GM23338 (cell line): Measurements from ENCODE around the gene EIF3B. TPM values are rescaled to one million over a fixed set of nuclear protein-coding genes. Genes with fewer than 3 reads are reported as not detected.

Experiments used
- ATAC-seq: fragments of 200-7000 bp; cut with Tn5 transposase; 3 replicates; pipeline ENCODE4 v1.9.1; 2020
- DNase-seq: peaks from one replicate; pipeline ENCODE4 v3.0.0-alpha.2; 2015; ENCODE audit warnings: low spot score
- H2AFZ ChIP-seq: fragments of 200-600 bp; sonication (generic); 2 replicates; pipeline ENCODE4 v1.8.0; 2016; ENCODE audit warnings: antibody characterized with exemption, mild to moderate bottlenecking, moderate library complexity
- H3F3A ChIP-seq: fragments of 200-600 bp; sonication (generic); replicated peaks from 2 replicates; pipeline ENCODE4 v1.8.0; 2017; ENCODE audit warnings: antibody characterized with exemption, mixed run types, low read depth
- H3K27ac ChIP-seq: fragments of 200-600 bp; sonication (generic); 2 replicates; pipeline ENCODE4 v1.6.1; 2016; ENCODE audit warnings: low read depth
- H3K27me3 ChIP-seq: fragments of 200-600 bp; sonication (generic); 2 replicates; pipeline ENCODE4 v1.8.0; 2016; ENCODE audit warnings: mild to moderate bottlenecking, mixed run types, moderate library complexity; ENCODE audit not compliant: insufficient read depth
- H3K36me3 ChIP-seq: fragments of 200-600 bp; sonication (generic); 2 replicates; pipeline ENCODE4 v1.8.0; 2016; ENCODE audit warnings: mild to moderate bottlenecking; ENCODE audit not compliant: insufficient read depth
- H3K4me1 ChIP-seq: fragments of 200-600 bp; sonication (generic); 2 replicates; pipeline ENCODE4 v1.8.0; 2016; ENCODE audit warnings: mild to moderate bottlenecking, moderate library complexity; ENCODE audit not compliant: insufficient read depth
- H3K4me2 ChIP-seq: fragments of 200-600 bp; sonication (generic); 2 replicates; pipeline ENCODE4 v1.7.1; 2017; ENCODE audit warnings: mixed run types
- H3K4me3 ChIP-seq: fragments of 200-600 bp; sonication (generic); 2 replicates; pipeline ENCODE4 v1.6.1; 2016; ENCODE audit warnings: mixed run types
- H3K79me2 ChIP-seq: fragments of 200-600 bp; sonication (generic); replicated peaks from 2 replicates; pipeline ENCODE4 v1.8.0; 2017; ENCODE audit warnings: mild to moderate bottlenecking; ENCODE audit not compliant: insufficient read depth
- H3K9me2 ChIP-seq: fragments of 200-600 bp; sonication (generic); 2 replicates; pipeline ENCODE4 v1.8.0; 2017; ENCODE audit not compliant: insufficient read depth
- H4K20me1 ChIP-seq: fragments of 200-600 bp; sonication (generic); replicated peaks from 2 replicates; pipeline ENCODE4 v1.8.0; 2017; ENCODE audit warnings: mild to moderate bottlenecking; ENCODE audit not compliant: insufficient read depth
- H3K27ac Mint-ChIP-seq: 2 replicates; pipeline ENCODE4 v1.8.0; 2020; ENCODE audit warnings: inconsistent platforms, mild to moderate bottlenecking, moderate library complexity, mixed read lengths
- H3K27me3 Mint-ChIP-seq: 3 replicates; pipeline ENCODE4 v1.8.0; 2022; ENCODE audit warnings: low read depth, mild to moderate bottlenecking, moderate library complexity, mixed read lengths, inconsistent platforms; ENCODE audit not compliant: insufficient read depth, poor library complexity
- H3K36me3 Mint-ChIP-seq: 3 replicates; pipeline ENCODE4 v1.8.0; 2021; ENCODE audit warnings: low read depth, mild to moderate bottlenecking, inconsistent platforms, moderate library complexity, mixed read lengths
- H3K4me1 Mint-ChIP-seq: 3 replicates; pipeline ENCODE4 v1.8.0; 2020; ENCODE audit warnings: mild to moderate bottlenecking, inconsistent platforms, mixed read lengths
- H3K4me3 Mint-ChIP-seq: 3 replicates; pipeline ENCODE4 v1.8.0; 2021; ENCODE audit warnings: moderate library complexity, mild to moderate bottlenecking, inconsistent platforms, mixed read lengths
- H3K9me3 Mint-ChIP-seq: 3 replicates; pipeline ENCODE4 v1.8.0; 2020; ENCODE audit warnings: moderate library complexity, mild to moderate bottlenecking, inconsistent platforms, mixed read lengths
- EZH2 ChIP-seq: fragments of 200-600 bp; sonication (generic); IDR thresholded peaks from one replicate; pipeline ENCODE4 v1.8.0; 2017; ENCODE audit warnings: antibody characterized with exemption, mild to moderate bottlenecking, low read depth; ENCODE audit not compliant: unreplicated experiment
- JUNB ChIP-seq: IDR thresholded peaks from one replicate; pipeline ENCODE4 v1.6.1; 2016; ENCODE audit warnings: antibody characterized with exemption; ENCODE audit not compliant: unreplicated experiment
- NANOG ChIP-seq: IDR thresholded peaks from 2 replicates; pipeline ENCODE4 v1.6.1; 2016; ENCODE audit warnings: antibody characterized with exemption, borderline replicate concordance
- POLR2AphosphoS5 ChIP-seq: IDR thresholded peaks from 2 replicates; pipeline ENCODE4 v1.6.1; 2016; ENCODE audit warnings: antibody characterized with exemption, low read depth
- ZNF114 ChIP-seq: fragments of 250-450 bp; sonication (Bioruptor Pico); IDR thresholded peaks from 2 replicates; pipeline ENCODE4 v1.5.0; 2020; ENCODE audit warnings: mild to moderate bottlenecking, moderate library complexity
- ZNF331 ChIP-seq: fragments of 250-450 bp; sonication (Bioruptor Pico); IDR thresholded peaks from 2 replicates; pipeline ENCODE4 v1.5.0; 2020; ENCODE audit warnings: low read depth, mild to moderate bottlenecking, moderate library complexity
- polyA plus RNA-seq: library from polyadenylated mRNA; unstranded; fragments of >200 nt; fragmentation: Nextera tagmentation; extraction: Ambion mirVana; gene quantifications from 2 replicates; pipeline ENCODE4 v1.2.1, GENCODE V29; 2016
- total RNA-seq: library from RNA; depleted of rRNA; stranded (reverse); fragments of >200 nt; shearing (Covaris generic); gene quantifications from 2 replicates; pipeline ENCODE4 v1.2.3, GENCODE V29; 2014
- TF ChIP-seq, protein P1 (sequence below): IDR thresholded peaks from one replicate; pipeline ENCODE4 v1.6.1; 2018; ENCODE audit warnings: antibody characterized with exemption; ENCODE audit not compliant: unreplicated experiment
- TF ChIP-seq, protein P2 (sequence below), 2 experiments: fragments of 200-600 bp in 1 of 2; sonication (generic) in 1 of 2; conservative IDR thresholded peaks; 2 replicates each; pipeline versions ENCODE4 v1.5.1 to v1.6.1; 2016 to 2017; ENCODE audit warnings: antibody characterized with exemption in 2 of 2, low read depth in 2 of 2, mild to moderate bottlenecking in 2 of 2, moderate library complexity in 1 of 2
- TF ChIP-seq, protein P3 (sequence below): IDR thresholded peaks from 2 replicates; pipeline ENCODE4 v1.6.1; 2016; ENCODE audit warnings: antibody characterized with exemption

Gene EIF3B
- total and polyA plus RNA-seq, 2 experiments from 2014 or later, result 106 to 355 TPM

DNA sequence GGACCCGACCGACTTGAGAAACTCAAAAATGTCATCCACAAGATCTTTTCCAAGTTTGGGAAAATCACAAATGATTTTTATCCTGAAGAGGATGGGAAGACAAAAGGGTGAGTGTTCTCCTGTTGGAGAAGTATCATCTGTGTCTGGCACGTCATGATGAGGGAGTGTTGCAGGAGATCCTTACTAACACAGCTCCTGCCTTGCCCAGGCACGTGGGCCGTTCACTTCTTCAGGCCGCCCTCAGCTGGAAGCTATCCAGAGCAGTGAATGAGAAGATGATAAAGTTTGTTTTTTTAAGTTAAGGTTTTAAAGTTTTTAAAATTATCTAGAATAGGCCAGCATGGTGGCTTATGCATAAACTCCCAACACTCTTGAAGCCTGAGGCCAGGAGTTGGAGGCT is 6.2 kb downstream of the EIF3B start (continued):
- TF ChIP-seq, protein P1, sequence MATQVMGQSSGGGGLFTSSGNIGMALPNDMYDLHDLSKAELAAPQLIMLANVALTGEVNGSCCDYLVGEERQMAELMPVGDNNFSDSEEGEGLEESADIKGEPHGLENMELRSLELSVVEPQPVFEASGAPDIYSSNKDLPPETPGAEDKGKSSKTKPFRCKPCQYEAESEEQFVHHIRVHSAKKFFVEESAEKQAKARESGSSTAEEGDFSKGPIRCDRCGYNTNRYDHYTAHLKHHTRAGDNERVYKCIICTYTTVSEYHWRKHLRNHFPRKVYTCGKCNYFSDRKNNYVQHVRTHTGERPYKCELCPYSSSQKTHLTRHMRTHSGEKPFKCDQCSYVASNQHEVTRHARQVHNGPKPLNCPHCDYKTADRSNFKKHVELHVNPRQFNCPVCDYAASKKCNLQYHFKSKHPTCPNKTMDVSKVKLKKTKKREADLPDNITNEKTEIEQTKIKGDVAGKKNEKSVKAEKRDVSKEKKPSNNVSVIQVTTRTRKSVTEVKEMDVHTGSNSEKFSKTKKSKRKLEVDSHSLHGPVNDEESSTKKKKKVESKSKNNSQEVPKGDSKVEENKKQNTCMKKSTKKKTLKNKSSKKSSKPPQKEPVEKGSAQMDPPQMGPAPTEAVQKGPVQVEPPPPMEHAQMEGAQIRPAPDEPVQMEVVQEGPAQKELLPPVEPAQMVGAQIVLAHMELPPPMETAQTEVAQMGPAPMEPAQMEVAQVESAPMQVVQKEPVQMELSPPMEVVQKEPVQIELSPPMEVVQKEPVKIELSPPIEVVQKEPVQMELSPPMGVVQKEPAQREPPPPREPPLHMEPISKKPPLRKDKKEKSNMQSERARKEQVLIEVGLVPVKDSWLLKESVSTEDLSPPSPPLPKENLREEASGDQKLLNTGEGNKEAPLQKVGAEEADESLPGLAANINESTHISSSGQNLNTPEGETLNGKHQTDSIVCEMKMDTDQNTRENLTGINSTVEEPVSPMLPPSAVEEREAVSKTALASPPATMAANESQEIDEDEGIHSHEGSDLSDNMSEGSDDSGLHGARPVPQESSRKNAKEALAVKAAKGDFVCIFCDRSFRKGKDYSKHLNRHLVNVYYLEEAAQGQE, result no peak
- TF ChIP-seq POLR2AphosphoS5, result no peak
- no peak for TF ChIP-seq EZH2
- no peak for TF ChIP-seq ZNF114 (CRISPR knock-in tag)

DNA sequence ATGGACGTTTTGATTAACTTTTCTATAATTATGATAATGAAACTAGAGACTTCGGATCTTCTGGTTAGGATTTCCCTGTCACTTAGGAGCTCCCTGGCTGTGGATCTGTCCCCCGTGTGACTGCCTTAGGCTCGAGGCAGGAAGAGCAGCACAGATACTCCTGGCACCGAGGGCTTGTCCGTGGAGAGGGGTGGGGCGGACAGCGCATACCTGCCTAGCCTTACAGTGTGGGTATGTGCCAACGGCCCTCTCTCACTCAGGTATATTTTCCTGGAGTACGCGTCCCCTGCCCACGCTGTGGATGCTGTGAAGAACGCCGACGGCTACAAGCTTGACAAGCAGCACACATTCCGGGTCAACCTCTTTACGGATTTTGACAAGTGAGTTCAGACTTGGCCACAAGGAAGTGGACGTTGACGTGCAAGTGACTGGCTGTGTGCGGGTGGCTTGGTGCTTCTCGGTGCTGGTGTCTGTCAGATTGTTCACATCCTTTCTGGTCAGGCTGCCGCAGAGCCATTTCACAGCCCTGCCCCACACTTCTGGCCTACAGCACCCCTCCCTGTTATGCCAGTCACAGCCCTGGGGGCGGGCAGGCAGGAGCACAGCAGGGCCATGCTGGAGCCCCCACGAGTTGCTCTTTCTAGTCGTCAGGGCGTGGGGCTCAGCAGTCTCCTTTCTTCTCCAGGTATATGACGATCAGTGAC is 7.9 kb downstream of the EIF3B start:
- Mint-ChIP-seq H3K27ac (no peak overlapping the region), H3K36me3 (peaks cover 95% of the 10 kb centered on the region), H3K27me3 (peaks cover 3% of the 10 kb centered on the region), H3K4me3 (no peak overlapping the region), H3K4me1 (peaks cover 5% of the 10 kb centered on the region), H3K9me3 (no peaks in the 10 kb centered on the region)
- Histone ChIP-seq H2AFZ (no peak overlapping the region), H3K4me1 (peaks cover 16% of the 10 kb centered on the region; the same call in 1 of the 2 replicates), H3K27me3 (no peaks in the 10 kb centered on the region), H3K27ac (no peak overlapping the region), H3K79me2 (peaks cover 87% of the 10 kb centered on the region), H3K4me3 (no peak overlapping the region), H4K20me1 (peaks cover 89% of the 10 kb centered on the region), H3K4me2 (no peak overlapping the region), H3K36me3 (peaks cover 97% of the 10 kb centered on the region), H3F3A (peaks cover 44% of the 10 kb centered on the region), H3K9me2 (no peaks in the 10 kb centered on the region)
- DNase-seq, result no peak
- ATAC-seq, result no peak
- TF ChIP-seq ZNF114 (CRISPR knock-in tag) (no peak), ZNF331 (CRISPR knock-in tag) (no peak), JUNB (no peak), NANOG (no peak)
- TF ChIP-seq, protein P2, sequence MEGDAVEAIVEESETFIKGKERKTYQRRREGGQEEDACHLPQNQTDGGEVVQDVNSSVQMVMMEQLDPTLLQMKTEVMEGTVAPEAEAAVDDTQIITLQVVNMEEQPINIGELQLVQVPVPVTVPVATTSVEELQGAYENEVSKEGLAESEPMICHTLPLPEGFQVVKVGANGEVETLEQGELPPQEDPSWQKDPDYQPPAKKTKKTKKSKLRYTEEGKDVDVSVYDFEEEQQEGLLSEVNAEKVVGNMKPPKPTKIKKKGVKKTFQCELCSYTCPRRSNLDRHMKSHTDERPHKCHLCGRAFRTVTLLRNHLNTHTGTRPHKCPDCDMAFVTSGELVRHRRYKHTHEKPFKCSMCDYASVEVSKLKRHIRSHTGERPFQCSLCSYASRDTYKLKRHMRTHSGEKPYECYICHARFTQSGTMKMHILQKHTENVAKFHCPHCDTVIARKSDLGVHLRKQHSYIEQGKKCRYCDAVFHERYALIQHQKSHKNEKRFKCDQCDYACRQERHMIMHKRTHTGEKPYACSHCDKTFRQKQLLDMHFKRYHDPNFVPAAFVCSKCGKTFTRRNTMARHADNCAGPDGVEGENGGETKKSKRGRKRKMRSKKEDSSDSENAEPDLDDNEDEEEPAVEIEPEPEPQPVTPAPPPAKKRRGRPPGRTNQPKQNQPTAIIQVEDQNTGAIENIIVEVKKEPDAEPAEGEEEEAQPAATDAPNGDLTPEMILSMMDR (conservative IDR thresholded peaks at IDR 0.05; ENCODE audit: low read depth in 2 of 2), result no peak
- TF ChIP-seq, protein P1, result no peak
- TF ChIP-seq, protein P3, sequence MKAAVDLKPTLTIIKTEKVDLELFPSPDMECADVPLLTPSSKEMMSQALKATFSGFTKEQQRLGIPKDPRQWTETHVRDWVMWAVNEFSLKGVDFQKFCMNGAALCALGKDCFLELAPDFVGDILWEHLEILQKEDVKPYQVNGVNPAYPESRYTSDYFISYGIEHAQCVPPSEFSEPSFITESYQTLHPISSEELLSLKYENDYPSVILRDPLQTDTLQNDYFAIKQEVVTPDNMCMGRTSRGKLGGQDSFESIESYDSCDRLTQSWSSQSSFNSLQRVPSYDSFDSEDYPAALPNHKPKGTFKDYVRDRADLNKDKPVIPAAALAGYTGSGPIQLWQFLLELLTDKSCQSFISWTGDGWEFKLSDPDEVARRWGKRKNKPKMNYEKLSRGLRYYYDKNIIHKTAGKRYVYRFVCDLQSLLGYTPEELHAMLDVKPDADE, result no peak
